Measurements from ENCODE around the gene SAMD4A. TPM values are rescaled to one million over a fixed set of nuclear protein-coding genes. Genes with fewer than 3 reads are reported as not detected.

Gene SAMD4A
- total RNA-seq, 1 donor from 2014 or later: 14.4 TPM

DNA sequence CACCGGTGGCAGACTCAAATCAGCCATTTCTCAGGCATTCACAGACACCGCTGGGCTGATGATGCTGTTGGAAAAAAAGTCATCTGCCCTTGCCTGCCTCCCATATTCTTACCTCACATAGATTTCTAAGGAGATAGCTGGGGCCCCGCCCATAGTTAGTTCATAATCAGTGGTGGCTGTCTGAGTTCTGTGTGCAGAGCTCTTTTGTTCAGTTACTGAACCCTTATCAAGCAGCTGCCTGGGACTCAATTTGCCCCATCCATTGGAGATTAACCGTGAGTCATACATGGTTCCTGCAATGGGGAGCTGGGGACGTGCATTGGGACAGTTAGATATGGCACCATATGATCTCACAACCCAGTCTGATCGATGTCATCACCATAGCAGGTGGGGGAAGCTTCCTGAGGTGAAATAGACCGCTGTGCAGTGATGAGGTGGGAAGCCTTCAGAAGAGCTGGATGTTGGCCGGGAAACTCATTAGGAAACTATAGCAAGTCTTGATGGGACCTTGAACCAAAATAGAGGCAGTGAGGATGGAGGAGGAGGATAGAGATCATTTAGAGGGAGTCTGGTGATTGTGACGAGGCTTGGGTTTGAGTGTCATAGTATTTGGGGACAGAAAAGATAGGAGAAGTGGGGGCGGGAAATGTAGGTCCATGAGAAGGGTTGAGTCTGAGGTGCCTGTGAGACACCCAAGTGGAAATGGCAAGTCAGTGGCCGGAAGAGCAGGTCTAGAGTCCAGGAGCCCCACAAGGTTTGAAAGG lies 187.9 kb downstream of the SAMD4A start:
- TF ChIP-seq, protein P1, sequence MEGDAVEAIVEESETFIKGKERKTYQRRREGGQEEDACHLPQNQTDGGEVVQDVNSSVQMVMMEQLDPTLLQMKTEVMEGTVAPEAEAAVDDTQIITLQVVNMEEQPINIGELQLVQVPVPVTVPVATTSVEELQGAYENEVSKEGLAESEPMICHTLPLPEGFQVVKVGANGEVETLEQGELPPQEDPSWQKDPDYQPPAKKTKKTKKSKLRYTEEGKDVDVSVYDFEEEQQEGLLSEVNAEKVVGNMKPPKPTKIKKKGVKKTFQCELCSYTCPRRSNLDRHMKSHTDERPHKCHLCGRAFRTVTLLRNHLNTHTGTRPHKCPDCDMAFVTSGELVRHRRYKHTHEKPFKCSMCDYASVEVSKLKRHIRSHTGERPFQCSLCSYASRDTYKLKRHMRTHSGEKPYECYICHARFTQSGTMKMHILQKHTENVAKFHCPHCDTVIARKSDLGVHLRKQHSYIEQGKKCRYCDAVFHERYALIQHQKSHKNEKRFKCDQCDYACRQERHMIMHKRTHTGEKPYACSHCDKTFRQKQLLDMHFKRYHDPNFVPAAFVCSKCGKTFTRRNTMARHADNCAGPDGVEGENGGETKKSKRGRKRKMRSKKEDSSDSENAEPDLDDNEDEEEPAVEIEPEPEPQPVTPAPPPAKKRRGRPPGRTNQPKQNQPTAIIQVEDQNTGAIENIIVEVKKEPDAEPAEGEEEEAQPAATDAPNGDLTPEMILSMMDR (conservative IDR thresholded peaks at IDR 0.05): no peak
- Mint-ChIP-seq H3K4me1 (ENCODE audit: unreplicated experiment) (no peaks in the 10 kb centered on the region), H3K36me3 (peaks cover 19% of the 10 kb centered on the region), H3K4me3 (no peak overlapping the region), H3K9me3 (no peaks in the 10 kb centered on the region), H3K27me3 (no peaks in the 10 kb centered on the region), H3K27ac (no peak overlapping the region)
- no peak for DNase-seq (ENCODE audit: extremely low spot score, unreplicated experiment)

DNA sequence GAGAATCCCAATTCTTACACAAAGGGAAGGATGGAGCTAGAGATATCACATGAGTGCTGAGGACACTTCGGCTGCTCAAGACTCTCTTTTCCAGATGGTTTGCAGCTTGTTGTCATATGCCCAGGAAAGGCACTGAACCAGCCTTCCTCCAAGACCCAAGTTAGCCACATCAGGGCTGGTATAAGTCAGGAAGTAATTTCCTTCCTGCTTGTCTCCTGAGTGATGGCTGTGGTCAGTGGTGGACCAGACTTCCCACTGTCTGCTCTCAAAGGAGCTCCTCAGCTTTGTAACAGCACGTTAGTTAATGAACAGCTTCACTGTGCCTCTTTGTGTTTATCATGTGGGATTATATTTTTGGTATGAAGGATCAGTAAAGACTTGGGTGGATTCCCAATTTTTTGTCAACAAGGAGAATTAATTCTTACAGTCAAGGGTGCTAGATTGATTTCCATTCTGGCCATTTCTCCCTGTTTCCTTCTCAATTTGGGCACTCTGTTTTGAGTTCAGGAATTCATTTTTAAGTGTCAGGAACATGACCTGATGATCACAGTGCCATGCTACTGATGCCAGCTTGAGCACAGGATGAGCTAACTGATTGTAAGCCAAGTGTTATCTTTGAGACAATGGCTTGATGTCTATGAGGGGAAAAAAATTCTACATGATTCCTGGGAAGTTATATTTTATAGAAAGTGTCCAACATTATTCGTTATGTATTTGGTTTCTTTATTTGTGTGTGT lies 189.9 kb downstream of the SAMD4A start:
- TF ChIP-seq, protein P1 (conservative IDR thresholded peaks at IDR 0.05): no peak
- Mint-ChIP-seq H3K36me3 (peaks cover 24% of the 10 kb centered on the region), H3K4me3 (no peak overlapping the region), H3K4me1 (ENCODE audit: unreplicated experiment) (peaks cover 6% of the 10 kb centered on the region), H3K27ac (no peak overlapping the region), H3K27me3 (no peaks in the 10 kb centered on the region), H3K9me3 (no peaks in the 10 kb centered on the region)
- DNase-seq (ENCODE audit: extremely low spot score, unreplicated experiment): no peak

DNA sequence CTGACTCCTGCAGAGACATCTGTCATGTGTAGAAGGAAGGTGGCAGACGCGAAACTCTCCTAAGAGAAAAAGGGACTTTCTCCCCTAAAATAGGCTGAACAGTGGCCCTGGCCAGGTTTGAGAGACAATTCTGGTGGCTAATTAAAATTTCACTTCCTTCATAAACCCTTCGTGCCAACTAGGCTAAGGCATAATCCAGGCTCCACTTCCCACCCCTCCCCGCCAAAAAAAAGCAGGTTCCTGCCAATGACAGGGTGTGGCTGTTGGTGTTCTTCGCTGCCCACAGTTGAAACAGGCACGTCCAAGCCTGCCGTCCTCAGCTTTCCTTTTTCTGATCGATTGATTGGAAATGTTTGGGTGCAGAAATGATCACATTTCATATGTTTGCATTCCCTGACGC lies 191.1 kb downstream of the SAMD4A start:
- no peak for DNase-seq (ENCODE audit: extremely low spot score, unreplicated experiment)
- Mint-ChIP-seq H3K36me3 (peaks cover 30% of the 10 kb centered on the region), H3K4me1 (ENCODE audit: unreplicated experiment) (peaks cover 6% of the 10 kb centered on the region), H3K27ac (no peak overlapping the region), H3K27me3 (no peaks in the 10 kb centered on the region), H3K4me3 (no peak overlapping the region), H3K9me3 (no peaks in the 10 kb centered on the region)
- TF ChIP-seq, protein P1 (conservative IDR thresholded peaks at IDR 0.05): no peak

DNA sequence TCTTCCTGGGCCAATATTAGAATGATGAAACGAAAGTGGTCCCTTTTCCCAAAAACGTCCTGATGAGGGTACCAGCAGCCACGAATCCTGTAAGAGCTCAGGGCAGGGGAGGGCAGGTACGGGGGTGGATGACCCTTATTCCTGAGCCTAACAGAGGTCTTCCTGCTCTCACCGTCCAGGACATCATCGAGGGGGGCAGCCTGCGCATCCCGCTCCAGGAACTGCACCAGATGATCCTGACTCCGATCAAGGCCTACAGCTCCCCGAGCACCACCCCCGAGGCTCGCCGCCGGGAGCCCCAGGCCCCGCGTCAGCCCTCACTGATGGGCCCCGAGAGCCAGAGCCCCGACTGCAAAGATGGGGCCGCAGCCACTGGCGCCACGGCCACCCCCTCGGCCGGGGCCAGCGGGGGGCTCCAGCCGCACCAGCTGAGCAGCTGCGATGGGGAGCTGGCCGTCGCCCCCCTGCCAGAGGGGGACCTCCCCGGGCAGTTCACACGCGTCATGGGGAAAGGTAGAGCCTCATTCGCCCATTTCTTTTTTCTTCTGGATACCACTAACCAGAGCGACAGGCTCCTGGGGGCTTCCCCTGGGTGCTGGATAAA lies 193.2 kb downstream of the SAMD4A start:
- Mint-ChIP-seq H3K36me3 (peaks cover 29% of the 10 kb centered on the region), H3K9me3 (no peaks in the 10 kb centered on the region), H3K27me3 (no peaks in the 10 kb centered on the region), H3K4me3 (no peak overlapping the region), H3K4me1 (ENCODE audit: unreplicated experiment) (peaks cover 6% of the 10 kb centered on the region), H3K27ac (no peak overlapping the region)
- no peak for DNase-seq (ENCODE audit: extremely low spot score, unreplicated experiment)
- TF ChIP-seq, protein P1 (conservative IDR thresholded peaks at IDR 0.05): no peak

DNA sequence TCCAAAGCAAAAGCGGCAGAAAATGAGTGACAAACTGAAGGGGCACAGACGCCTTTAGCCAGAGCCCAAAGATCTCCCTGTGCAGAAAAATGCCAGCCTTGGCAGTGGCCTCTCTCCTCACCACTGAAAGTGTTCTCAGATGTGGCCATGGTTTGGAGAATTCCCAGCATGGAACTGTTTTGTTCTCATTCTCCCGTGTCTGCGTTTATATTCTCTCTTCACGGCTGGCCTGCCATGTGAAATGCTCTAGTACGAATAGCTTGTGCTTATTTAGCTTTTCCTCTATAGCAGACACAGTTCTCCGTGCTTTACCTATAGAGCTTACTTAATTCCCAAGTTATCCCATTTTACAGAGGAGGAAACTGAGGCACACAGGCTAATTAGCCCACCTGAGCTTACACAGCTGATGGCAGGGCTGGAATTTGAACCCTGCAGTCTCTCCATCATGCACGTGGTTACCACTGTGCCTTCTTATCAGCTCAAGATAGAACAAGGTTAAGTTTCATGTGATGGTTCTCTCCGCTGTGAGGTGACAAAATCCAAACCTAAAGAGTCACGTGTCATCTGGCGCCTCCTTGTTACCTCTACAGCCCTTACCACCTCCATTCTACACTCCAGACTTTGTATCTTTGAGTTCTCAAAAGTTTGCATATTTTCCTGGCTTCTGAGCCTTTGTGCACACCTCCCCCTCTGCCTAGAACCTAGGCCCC lies 194.1 kb downstream of the SAMD4A start:
- Mint-ChIP-seq H3K27ac (no peak overlapping the region), H3K4me3 (no peak overlapping the region), H3K36me3 (peaks cover 31% of the 10 kb centered on the region), H3K9me3 (no peaks in the 10 kb centered on the region), H3K4me1 (ENCODE audit: unreplicated experiment) (peaks cover 6% of the 10 kb centered on the region), H3K27me3 (no peaks in the 10 kb centered on the region)
- DNase-seq (ENCODE audit: extremely low spot score, unreplicated experiment): no peak
- TF ChIP-seq, protein P1 (conservative IDR thresholded peaks at IDR 0.05): no peak
